Transverse colon (tissue), 4 donors: ENCODE measurements around the gene ALOX15. TPM values are rescaled to one million over a fixed set of nuclear protein-coding genes. Genes with fewer than 3 reads are reported as not detected.

ENCODE experiments used
- DNase-seq: peaks from one replicate; pipeline ENCODE4 v3.0.0-alpha.2; 2019
- H3K27ac ChIP-seq, 4 donors: fragments of 200-600 bp; sonication (generic); 2 replicates each; pipeline ENCODE4 v1.5.1; 2016 to 2018; ENCODE audit warnings: inconsistent platforms in 4 of 4
- H3K27me3 ChIP-seq: fragments of 200-600 bp; sonication (generic); 2 replicates; pipeline ENCODE4 v1.5.1; 2017; ENCODE audit warnings: inconsistent platforms
- H3K36me3 ChIP-seq, 4 donors: fragments of 200-600 bp; sonication (generic); 2 replicates each; pipeline ENCODE4 v1.5.1; 2017 to 2019; ENCODE audit warnings: inconsistent platforms in 4 of 4
- H3K4me1 ChIP-seq, 4 donors: fragments of 200-600 bp; sonication (generic); 2 replicates each; pipeline ENCODE4 v1.5.1; 2017 to 2020; ENCODE audit warnings: inconsistent platforms in 4 of 4
- H3K4me3 ChIP-seq, 4 donors: fragments of 200-600 bp; sonication (generic); 1 replicate in 1 of 4; 2 replicates in 3 of 4; pipeline versions ENCODE4 v1.5.1 to v1.6.1; 2017 to 2019; ENCODE audit warnings: inconsistent platforms in 4 of 4
- H3K9me3 ChIP-seq, 2 donors: fragments of 200-600 bp; sonication (generic); 2 replicates each; pipeline ENCODE4 v1.5.1; 2017 to 2019; ENCODE audit warnings: inconsistent platforms in 2 of 2
- EP300 ChIP-seq: sonication (generic); formaldehyde crosslinking; IDR thresholded peaks from one replicate; pipeline ENCODE4 v1.6.1; 2017; ENCODE audit warnings: antibody characterized with exemption, low read depth
- POLR2A ChIP-seq: fragments of 450-650 bp; IDR thresholded peaks from one replicate; pipeline ENCODE4 v1.6.1; 2016; ENCODE audit warnings: antibody characterized with exemption, mild to moderate bottlenecking, moderate library complexity
- POLR2AphosphoS5 ChIP-seq, 3 donors: sonication (generic); formaldehyde crosslinking; IDR thresholded peaks; one replicate each; pipeline ENCODE4 v1.6.1; 2016; ENCODE audit warnings: antibody characterized with exemption in 3 of 3
- WGBS, 2 donors: methylation state at CpG; one replicate each; pipeline ENCODE4 v1.1.5; 2018; ENCODE audit warnings: low coverage in 1 of 2; 5-methylcytosine and 5-hydroxymethylcytosine counted together
- in situ Hi-C, 4 donors: fragments of 200-750 bp; cut with MboI; loops; one replicate each; pipeline versions ENCODE4 v1.15.0 to v1.15.1; 2017; ENCODE audit warnings: low sequenced_read_pairs in 3 of 4, low pct_ligation_motif_present in 1 of 4, low pct_unique_long_range_greater_than_20kb in 1 of 4
- intact Hi-C: fragments of 100-400 bp; cut with DNase I; formaldehyde crosslinking; loops from one replicate; pipeline ENCODE4 v1.15.1; 2023; ENCODE audit warnings: low total_unique reads
- total RNA-seq, 4 donors: library from RNA; depleted of rRNA; stranded (reverse); fragments of >200 nt; gene quantifications; one replicate each; pipeline ENCODE4 v1.1.0, GENCODE V29; 2016
- TF ChIP-seq, protein P1 (sequence below), 5 experiments: fragments of 200-600 bp in 3 of 5; fragments of 450-650 bp in 2 of 5; sonication (generic) in 3 of 5; IDR thresholded peaks; 1 replicate in 2 of 5; 2 replicates in 3 of 5; pipeline ENCODE4 v1.5.1; 2016 to 2017; ENCODE audit warnings: antibody characterized with exemption in 5 of 5, inconsistent platforms in 3 of 5, mild to moderate bottlenecking in 2 of 5, moderate library complexity in 1 of 5

ALOX15 gene
- total RNA-seq, 4 donors from 2014 or later: 0.41 to 0.48 TPM; not detected in 2

DNA sequence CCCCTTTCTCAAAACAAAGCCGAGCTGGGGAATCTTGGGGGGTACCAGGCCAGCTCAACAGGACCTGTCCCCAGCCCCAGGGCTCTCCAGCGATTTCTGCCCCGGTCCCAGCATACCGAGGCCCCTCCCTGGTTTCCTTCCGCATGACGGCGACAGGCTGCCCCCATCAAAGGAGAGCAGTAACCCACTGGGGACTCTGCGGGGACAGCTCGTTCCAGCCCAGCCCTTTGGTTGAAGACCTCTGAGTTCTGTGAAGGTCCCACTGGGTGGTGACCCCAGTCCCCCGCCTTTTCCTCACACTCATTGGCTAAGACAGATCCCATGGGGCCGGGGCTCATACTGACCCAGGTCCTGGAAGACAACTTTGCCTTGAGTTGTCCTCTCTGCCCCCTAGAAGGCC, 53.1 kb downstream of the ALOX15 start:
- Histone ChIP-seq H3K27ac (no peak overlapping the region), H3K9me3 (no peaks in the 10 kb centered on the region), H3K4me1 (peaks cover 0 to 16% (median 12%) of the 10 kb centered on the region in 4 donors), H3K27me3 (peaks cover 26% of the 10 kb centered on the region), H3K4me3 (no peak overlapping the region), H3K36me3 (no peaks in the 10 kb centered on the region)
- no peak for TF ChIP-seq EP300
- TF ChIP-seq POLR2A: no peak
- TF ChIP-seq, protein P1, sequence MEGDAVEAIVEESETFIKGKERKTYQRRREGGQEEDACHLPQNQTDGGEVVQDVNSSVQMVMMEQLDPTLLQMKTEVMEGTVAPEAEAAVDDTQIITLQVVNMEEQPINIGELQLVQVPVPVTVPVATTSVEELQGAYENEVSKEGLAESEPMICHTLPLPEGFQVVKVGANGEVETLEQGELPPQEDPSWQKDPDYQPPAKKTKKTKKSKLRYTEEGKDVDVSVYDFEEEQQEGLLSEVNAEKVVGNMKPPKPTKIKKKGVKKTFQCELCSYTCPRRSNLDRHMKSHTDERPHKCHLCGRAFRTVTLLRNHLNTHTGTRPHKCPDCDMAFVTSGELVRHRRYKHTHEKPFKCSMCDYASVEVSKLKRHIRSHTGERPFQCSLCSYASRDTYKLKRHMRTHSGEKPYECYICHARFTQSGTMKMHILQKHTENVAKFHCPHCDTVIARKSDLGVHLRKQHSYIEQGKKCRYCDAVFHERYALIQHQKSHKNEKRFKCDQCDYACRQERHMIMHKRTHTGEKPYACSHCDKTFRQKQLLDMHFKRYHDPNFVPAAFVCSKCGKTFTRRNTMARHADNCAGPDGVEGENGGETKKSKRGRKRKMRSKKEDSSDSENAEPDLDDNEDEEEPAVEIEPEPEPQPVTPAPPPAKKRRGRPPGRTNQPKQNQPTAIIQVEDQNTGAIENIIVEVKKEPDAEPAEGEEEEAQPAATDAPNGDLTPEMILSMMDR (IDR thresholded peaks at IDR 0.05): no peak
- no peak for TF ChIP-seq POLR2AphosphoS5 (IDR thresholded peaks at IDR 0.05)
- no peak for DNase-seq
- 84% methylated on average over 11 of the region's 11 CpGs; no CpG with 5 or more reads in 1 of the 2 donors for WGBS, 2 donors
- in situ Hi-C loops (no loop called here), intact Hi-C loops (no loop called here)

DNA sequence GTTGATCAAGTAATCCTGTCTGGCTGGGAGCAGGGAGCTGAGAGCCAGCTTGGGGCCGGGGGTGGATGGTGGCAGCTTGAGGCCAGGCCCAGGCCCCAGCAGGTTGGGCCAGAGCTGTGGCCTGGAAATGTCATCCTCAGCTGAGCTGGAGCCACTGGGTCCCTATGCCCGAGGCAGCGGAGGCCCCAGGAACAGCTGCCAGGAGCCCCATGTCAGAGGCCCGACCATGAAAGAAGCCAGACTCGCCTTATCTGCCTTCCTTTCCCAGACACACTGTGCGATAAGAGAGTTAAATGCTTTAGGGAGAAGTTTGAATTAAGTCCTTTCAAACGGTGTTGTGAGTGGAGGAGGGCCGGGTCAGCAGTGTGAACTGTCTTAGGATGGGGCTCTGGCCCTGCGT, 53.7 kb downstream of the ALOX15 start:
- Histone ChIP-seq H3K4me1 (peaks cover 0 to 16% (median 12%) of the 10 kb centered on the region in 4 donors), H3K4me3 (no peak overlapping the region), H3K9me3 (no peaks in the 10 kb centered on the region), H3K27me3 (peaks cover 32% of the 10 kb centered on the region), H3K27ac (no peak overlapping the region), H3K36me3 (no peaks in the 10 kb centered on the region)
- no peak for DNase-seq
- 81% methylated on average over 9 of the region's 9 CpGs; no CpG with 5 or more reads in 1 of the 2 donors for WGBS, 2 donors
- TF ChIP-seq POLR2A (no peak), EP300 (no peak), POLR2AphosphoS5 (IDR thresholded peaks at IDR 0.05) (no peak)
- TF ChIP-seq, protein P1 (IDR thresholded peaks at IDR 0.05): no peak
- in situ Hi-C loops: no loop called here
- intact Hi-C loops: no loop called here

GRCh38 chr17:4587195-4587594, 54.3 kb downstream of the ALOX15 start:
- Histone ChIP-seq H3K9me3 (no peaks in the 10 kb centered on the region), H3K36me3 (no peaks in the 10 kb centered on the region), H3K27ac (no peak overlapping the region), H3K27me3 (peaks cover 38% of the 10 kb centered on the region), H3K4me3 (no peak overlapping the region), H3K4me1 (peaks cover 0 to 16% (median 12%) of the 10 kb centered on the region in 4 donors)
- intact Hi-C loops: no loop called here
- TF ChIP-seq EP300: no peak
- in situ Hi-C loops: no loop called here
- DNase-seq: no peak
- 96% methylated on average over 7 of the region's 7 CpGs; no CpG with 5 or more reads in 1 of the 2 donors for WGBS, 2 donors

DNA sequence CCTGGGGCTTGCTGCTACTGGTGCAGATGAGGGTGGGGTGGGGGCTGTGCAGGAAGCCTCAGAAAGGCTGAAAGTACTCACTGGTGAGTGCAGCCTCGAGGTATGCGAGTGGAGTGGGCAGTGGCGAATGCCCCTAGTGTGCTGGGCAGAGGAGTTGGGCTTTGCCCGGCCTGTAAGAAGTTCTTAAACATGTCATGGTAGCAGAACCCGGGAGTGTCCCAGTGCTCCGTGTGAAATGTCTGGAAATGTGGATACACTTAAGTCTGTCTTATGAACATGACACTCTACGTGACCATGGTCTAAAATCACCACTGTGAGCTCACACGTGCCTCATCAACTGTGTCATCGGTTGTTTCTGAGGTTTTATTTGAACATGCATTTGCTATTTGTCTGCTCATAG, 55.4 kb downstream of the ALOX15 start:
- in situ Hi-C loops: no loop called here
- H3K27ac ChIP-seq: no peak overlapping the region
- peaks cover 0 to 16% (median 12%) of the 10 kb centered on the region in 4 donors for H3K4me1 ChIP-seq
- TF ChIP-seq POLR2A (no peak), EP300 (no peak), POLR2AphosphoS5 (IDR thresholded peaks at IDR 0.05) (no peak)
- TF ChIP-seq, protein P1 (IDR thresholded peaks at IDR 0.05): no peak
- intact Hi-C loops: no loop called here
- H3K9me3 ChIP-seq: no peaks in the 10 kb centered on the region
- no peaks in the 10 kb centered on the region for H3K36me3 ChIP-seq
- DNase-seq: no peak
- 87% methylated on average over 9 of the region's 9 CpGs; no CpG with 5 or more reads in 1 of the 2 donors for WGBS, 2 donors
- no peak overlapping the region for H3K4me3 ChIP-seq
- H3K27me3 ChIP-seq: peaks cover 46% of the 10 kb centered on the region

DNA sequence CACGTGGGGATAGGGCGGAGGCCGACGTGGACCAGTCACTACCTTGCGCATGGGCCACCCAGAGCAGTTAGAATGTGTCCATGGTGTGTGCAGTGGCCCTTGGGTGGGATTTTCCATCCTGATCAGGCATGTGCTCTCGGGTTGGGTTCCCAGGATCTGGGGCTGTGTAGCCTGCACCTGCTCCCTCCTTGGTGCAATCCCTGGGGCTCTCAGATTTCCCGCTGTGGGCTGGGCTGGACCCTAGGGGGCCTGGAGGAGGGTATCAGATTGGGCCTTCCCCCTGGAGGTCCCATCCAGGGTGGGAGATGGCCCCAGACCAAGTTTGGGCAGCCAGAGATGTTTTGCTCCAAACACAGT, 55.9 kb downstream of the ALOX15 start:
- Histone ChIP-seq H3K9me3 (no peaks in the 10 kb centered on the region), H3K4me1 (peaks cover 0 to 16% (median 12%) of the 10 kb centered on the region in 4 donors), H3K4me3 (no peak overlapping the region), H3K27ac (no peak overlapping the region), H3K27me3 (peaks cover 46% of the 10 kb centered on the region), H3K36me3 (no peaks in the 10 kb centered on the region)
- TF ChIP-seq POLR2AphosphoS5 (IDR thresholded peaks at IDR 0.05) (no peak), POLR2A (no peak), EP300 (no peak)
- TF ChIP-seq, protein P1 (IDR thresholded peaks at IDR 0.05): no peak
- WGBS, 2 donors: 77% methylated on average over 6 of the region's 7 CpGs; no CpG with 5 or more reads in 1 of the 2 donors
- intact Hi-C loops: no loop called here
- no peak for DNase-seq
- in situ Hi-C loops: no loop called here
